ENCODE measurements around the gene DDO.

The DDO gene

GRCh38 chr6:110414669-110415068 lies 706 bp downstream of the DDO start:
- H2AK5ac ChIP-seq (ENCODE audit: low read length), result no peak overlapping the region
- no peaks in the 10 kb centered on the region for H3K27me3 ChIP-seq (ENCODE audit: insufficient read depth, low read length, poor library complexity)
- no peak overlapping the region for H3K23ac ChIP-seq (ENCODE audit: low read length)
- no peak overlapping the region for H2BK120ac ChIP-seq (ENCODE audit: low read depth, low read length)
- H3K4me3 ChIP-seq (ENCODE audit: low read length), result no peak overlapping the region
- no peak overlapping the region for H3K4me2 ChIP-seq (ENCODE audit: low read length)
- H4K5ac ChIP-seq (ENCODE audit: low read length), result no peak overlapping the region
- no peak overlapping the region for H3K27ac ChIP-seq (ENCODE audit: low read depth, low read length)
- no peak overlapping the region for H3K18ac ChIP-seq (ENCODE audit: low read length)
- no peak overlapping the region for H4K8ac ChIP-seq (ENCODE audit: low read depth, low read length)
- no peaks in the 10 kb centered on the region for H3K79me2 ChIP-seq (ENCODE audit: control insufficient read depth, insufficient read depth, low read length)
- no CpG with 5 or more reads among the region's 4 CpGs for WGBS (ENCODE audit: extremely low coverage, insufficient coverage, low lambda C conversion rate)
- no peaks in the 10 kb centered on the region for H3K4me1 ChIP-seq (ENCODE audit: control insufficient read depth, low read depth, low read length)
- H3K56ac ChIP-seq (ENCODE audit: low read length), result no peak overlapping the region
- no peak overlapping the region for H2BK5ac ChIP-seq (ENCODE audit: low read length)
- no peaks in the 10 kb centered on the region for H3K79me1 ChIP-seq (ENCODE audit: low read length)
- no peak overlapping the region for H3K9ac ChIP-seq (ENCODE audit: low read length)
- DNase-seq, result no peak
- H2BK15ac ChIP-seq (replicated peaks; ENCODE audit: low read depth), result no peak overlapping the region
- no peak overlapping the region for H3K4ac ChIP-seq (ENCODE audit: low read depth, low read length)
- H3K36me3 ChIP-seq (ENCODE audit: control insufficient read depth, insufficient read depth, low read length), result no peaks in the 10 kb centered on the region

GRCh38 chr6:110412360-110412759 lies 3.0 kb downstream of the DDO start:
- H2BK120ac ChIP-seq (ENCODE audit: low read depth, low read length), result no peak overlapping the region

GRCh38 chr6:110410511-110410910 lies 4.9 kb downstream of the DDO start:
- no CpG with 5 or more reads among the region's 4 CpGs for WGBS (ENCODE audit: extremely low coverage, insufficient coverage, low lambda C conversion rate)
- Histone ChIP-seq H3K4me2 (ENCODE audit: low read length) (no peak overlapping the region), H2BK120ac (ENCODE audit: low read depth, low read length) (no peak overlapping the region), H3K27ac (ENCODE audit: low read depth, low read length) (no peak overlapping the region), H3K79me2 (ENCODE audit: control insufficient read depth, insufficient read depth, low read length) (no peaks in the 10 kb centered on the region), H2BK5ac (ENCODE audit: low read length) (no peak overlapping the region), H3K4ac (ENCODE audit: low read depth, low read length) (no peak overlapping the region), H3K9ac (ENCODE audit: low read length) (no peak overlapping the region), H3K23ac (ENCODE audit: low read length) (no peak overlapping the region), H3K79me1 (ENCODE audit: low read length) (no peaks in the 10 kb centered on the region), H2AK5ac (ENCODE audit: low read length) (no peak overlapping the region), H4K8ac (ENCODE audit: low read depth, low read length) (no peak overlapping the region), H3K18ac (ENCODE audit: low read length) (no peak overlapping the region), H3K56ac (ENCODE audit: low read length) (no peak overlapping the region), H3K4me3 (ENCODE audit: low read length) (no peak overlapping the region), H3K36me3 (ENCODE audit: control insufficient read depth, insufficient read depth, low read length) (no peaks in the 10 kb centered on the region), H2BK15ac (replicated peaks; ENCODE audit: low read depth) (no peak overlapping the region), H3K4me1 (ENCODE audit: control insufficient read depth, low read depth, low read length) (no peaks in the 10 kb centered on the region), H3K27me3 (ENCODE audit: insufficient read depth, low read length, poor library complexity) (no peaks in the 10 kb centered on the region), H4K5ac (ENCODE audit: low read length) (no peak overlapping the region)
- DNase-seq, result peak; percentile 16

More at GRCh38 chr6:110412360-110412759, 3.0 kb downstream of the DDO start:
- Histone ChIP-seq H3K27ac (ENCODE audit: low read depth, low read length) (no peak overlapping the region), H3K36me3 (ENCODE audit: control insufficient read depth, insufficient read depth, low read length) (no peaks in the 10 kb centered on the region), H3K4me3 (ENCODE audit: low read length) (no peak overlapping the region), H3K56ac (ENCODE audit: low read length) (no peak overlapping the region), H4K8ac (ENCODE audit: low read depth, low read length) (no peak overlapping the region), H4K5ac (ENCODE audit: low read length) (no peak overlapping the region), H3K27me3 (ENCODE audit: insufficient read depth, low read length, poor library complexity) (no peaks in the 10 kb centered on the region), H2BK15ac (replicated peaks; ENCODE audit: low read depth) (no peak overlapping the region), H3K79me2 (ENCODE audit: control insufficient read depth, insufficient read depth, low read length) (no peaks in the 10 kb centered on the region), H3K23ac (ENCODE audit: low read length) (no peak overlapping the region), H3K79me1 (ENCODE audit: low read length) (no peaks in the 10 kb centered on the region), H3K4me1 (ENCODE audit: control insufficient read depth, low read depth, low read length) (no peaks in the 10 kb centered on the region), H3K18ac (ENCODE audit: low read length) (no peak overlapping the region), H2AK5ac (ENCODE audit: low read length) (no peak overlapping the region), H2BK5ac (ENCODE audit: low read length) (no peak overlapping the region), H3K4ac (ENCODE audit: low read depth, low read length) (no peak overlapping the region), H3K9ac (ENCODE audit: low read length) (no peak overlapping the region), H3K4me2 (ENCODE audit: low read length) (no peak overlapping the region)
- DNase-seq, result peak; percentile 37
- no CpG with 5 or more reads among the region's 8 CpGs for WGBS (ENCODE audit: extremely low coverage, insufficient coverage, low lambda C conversion rate)

- H2BK5ac ChIP-seq (ENCODE audit: low read length), result no peak overlapping the region
- no peak overlapping the region for H4K5ac ChIP-seq (ENCODE audit: low read length)
- no peaks in the 10 kb centered on the region for H3K79me2 ChIP-seq (ENCODE audit: control insufficient read depth, insufficient read depth, low read length)
- H3K4me2 ChIP-seq (ENCODE audit: low read length), result no peak overlapping the region
- H3K23ac ChIP-seq (ENCODE audit: low read length), result no peak overlapping the region
- no peak overlapping the region for H2BK120ac ChIP-seq (ENCODE audit: low read depth, low read length)
- no peaks in the 10 kb centered on the region for H3K4me1 ChIP-seq (ENCODE audit: control insufficient read depth, low read depth, low read length)
- no peaks in the 10 kb centered on the region for H3K36me3 ChIP-seq (ENCODE audit: control insufficient read depth, insufficient read depth, low read length)
- no peak for DNase-seq
- H3K27me3 ChIP-seq (ENCODE audit: insufficient read depth, low read length, poor library complexity), result no peaks in the 10 kb centered on the region
- no peak overlapping the region for H4K8ac ChIP-seq (ENCODE audit: low read depth, low read length)
- no peak overlapping the region for H3K27ac ChIP-seq (ENCODE audit: low read depth, low read length)
- no peak overlapping the region for H3K4me3 ChIP-seq (ENCODE audit: low read length)
- no peaks in the 10 kb centered on the region for H3K79me1 ChIP-seq (ENCODE audit: low read length)
- no peak overlapping the region for H2BK15ac ChIP-seq (replicated peaks; ENCODE audit: low read depth)
- no peak overlapping the region for H3K4ac ChIP-seq (ENCODE audit: low read depth, low read length)
- no peak overlapping the region for H3K56ac ChIP-seq (ENCODE audit: low read length)
- no peak overlapping the region for H3K9ac ChIP-seq (ENCODE audit: low read length)
- H3K18ac ChIP-seq (ENCODE audit: low read length), result no peak overlapping the region
- H2AK5ac ChIP-seq (ENCODE audit: low read length), result no peak overlapping the region
Measured at GRCh38 chr6:110409794-110410193, 5.6 kb downstream of the DDO start.

- no peak overlapping the region for H2AK5ac ChIP-seq (ENCODE audit: low read length)
- no peak overlapping the region for H3K18ac ChIP-seq (ENCODE audit: low read length)
- H3K27me3 ChIP-seq (ENCODE audit: insufficient read depth, low read length, poor library complexity), result no peaks in the 10 kb centered on the region
- H4K8ac ChIP-seq (ENCODE audit: low read depth, low read length), result no peak overlapping the region
- H3K4me3 ChIP-seq (ENCODE audit: low read length), result no peak overlapping the region
- H3K79me1 ChIP-seq (ENCODE audit: low read length), result no peaks in the 10 kb centered on the region
- H3K36me3 ChIP-seq (ENCODE audit: control insufficient read depth, insufficient read depth, low read length), result no peaks in the 10 kb centered on the region
- H3K9ac ChIP-seq (ENCODE audit: low read length), result no peak overlapping the region
- H2BK5ac ChIP-seq (ENCODE audit: low read length), result no peak overlapping the region
- no peaks in the 10 kb centered on the region for H3K4me1 ChIP-seq (ENCODE audit: control insufficient read depth, low read depth, low read length)
- no peak overlapping the region for H3K4me2 ChIP-seq (ENCODE audit: low read length)
- no peak overlapping the region for H3K27ac ChIP-seq (ENCODE audit: low read depth, low read length)
- WGBS (ENCODE audit: extremely low coverage, insufficient coverage, low lambda C conversion rate), result no CpG with 5 or more reads among the region's 6 CpGs
- H4K5ac ChIP-seq (ENCODE audit: low read length), result no peak overlapping the region
- H3K79me2 ChIP-seq (ENCODE audit: control insufficient read depth, insufficient read depth, low read length), result no peaks in the 10 kb centered on the region
- H2BK120ac ChIP-seq (ENCODE audit: low read depth, low read length), result no peak overlapping the region
- DNase-seq, result peak; percentile 49
- no peak overlapping the region for H3K56ac ChIP-seq (ENCODE audit: low read length)
- no peak overlapping the region for H3K4ac ChIP-seq (ENCODE audit: low read depth, low read length)
- H3K23ac ChIP-seq (ENCODE audit: low read length), result no peak overlapping the region
- H2BK15ac ChIP-seq (replicated peaks; ENCODE audit: low read depth), result no peak overlapping the region
Measured at GRCh38 chr6:110408901-110409300, 6.5 kb downstream of the DDO start.

- no peak overlapping the region for H2BK5ac ChIP-seq (ENCODE audit: low read length)
- no peaks in the 10 kb centered on the region for H3K36me3 ChIP-seq (ENCODE audit: control insufficient read depth, insufficient read depth, low read length)
- H2BK120ac ChIP-seq (ENCODE audit: low read depth, low read length), result no peak overlapping the region
- no peaks in the 10 kb centered on the region for H3K4me1 ChIP-seq (ENCODE audit: control insufficient read depth, low read depth, low read length)
- H3K79me2 ChIP-seq (ENCODE audit: control insufficient read depth, insufficient read depth, low read length), result no peaks in the 10 kb centered on the region
- H3K4me2 ChIP-seq (ENCODE audit: low read length), result no peak overlapping the region
- H3K79me1 ChIP-seq (ENCODE audit: low read length), result no peaks in the 10 kb centered on the region
- DNase-seq, result no peak
- no peak overlapping the region for H4K8ac ChIP-seq (ENCODE audit: low read depth, low read length)
- no peaks in the 10 kb centered on the region for H3K27me3 ChIP-seq (ENCODE audit: insufficient read depth, low read length, poor library complexity)
- no CpG with 5 or more reads among the region's 8 CpGs for WGBS (ENCODE audit: extremely low coverage, insufficient coverage, low lambda C conversion rate)
- H4K5ac ChIP-seq (ENCODE audit: low read length), result no peak overlapping the region
- no peak overlapping the region for H2BK15ac ChIP-seq (replicated peaks; ENCODE audit: low read depth)
- H3K23ac ChIP-seq (ENCODE audit: low read length), result no peak overlapping the region
- no peak overlapping the region for H3K27ac ChIP-seq (ENCODE audit: low read depth, low read length)
- no peak overlapping the region for H3K9ac ChIP-seq (ENCODE audit: low read length)
- H3K56ac ChIP-seq (ENCODE audit: low read length), result no peak overlapping the region
- H3K4me3 ChIP-seq (ENCODE audit: low read length), result no peak overlapping the region
- no peak overlapping the region for H2AK5ac ChIP-seq (ENCODE audit: low read length)
- no peak overlapping the region for H3K4ac ChIP-seq (ENCODE audit: low read depth, low read length)
- H3K18ac ChIP-seq (ENCODE audit: low read length), result no peak overlapping the region
Measured at GRCh38 chr6:110404607-110405006, 10.8 kb downstream of the DDO start.

Measured in mesendoderm (in vitro differentiated cells).